ENCODE results near the gene FSD1. TPM values are rescaled to one million over a fixed set of nuclear protein-coding genes. Genes with fewer than 3 reads are reported as not detected.

Gene FSD1
- total and polyA plus RNA-seq, 9 of the 15 experiments (the other 6 are each of a cell fraction or from before 2014, with no cell fraction given), result 0.11 to 1.9 (median 0.94) TPM; not detected in 1

- in situ Hi-C loops (cut with MboI) (loop anchor here (10.0 kb wide), 1 partner anchor 73 kb away; the partner anchor contains the start of gene SHD), intact Hi-C loops (cut with micrococcal nuclease) (no loop called here)
- DNase-seq (ENCODE audit: extremely low read depth in 1 of 4, low spot score in 3 of 4), result no peak
- Histone ChIP-seq H3K4me1 (replicated peaks in 1 of 2; ENCODE audit: control insufficient read depth in 2 of 2, insufficient read depth in 2 of 2, low read length in 2 of 2) (peaks cover 4 to 28% of the 10 kb centered on the region in 2 experiments; a peak in 4 of 5 replicates), H2AFZ (ENCODE audit: low read depth, low read length) (no peak overlapping the region), H3K27ac (ENCODE audit: extremely low read depth, low read depth, low read length) (no peak overlapping the region), H3K9ac (ENCODE audit: insufficient read depth in 1 of 2, low read depth in 2 of 2, low read length in 2 of 2) (no peak overlapping the region), H3K9me1 (ENCODE audit: control insufficient read depth, insufficient read depth, low read length) (no peaks in the 10 kb centered on the region), H3K9me3 (replicated peaks; ENCODE audit: control insufficient read depth, insufficient read depth, low read depth, low read length) (no peaks in the 10 kb centered on the region), H3K79me2 (ENCODE audit: control insufficient read depth, insufficient read depth, low read length) (peaks cover 7% of the 10 kb centered on the region), H3K4me3 (no peak overlapping the region), H3K36me3 (ENCODE audit: control insufficient read depth, insufficient read depth, low read length) (peaks cover 15% of the 10 kb centered on the region; the same call in 2 of the 3 replicates), H4K20me1 (replicated peaks; ENCODE audit: control insufficient read depth, insufficient read depth, low read length) (no peaks in the 10 kb centered on the region), H3K27me3 (ENCODE audit: control insufficient read depth in 2 of 2, insufficient read depth in 2 of 2, low read length in 2 of 2) (no peaks in the 10 kb centered on the region), H3K4me2 (ENCODE audit: insufficient read depth, low read length) (no peak overlapping the region)
- no TSS peak for BruUV-seq (replicated peaks)
- peak; percentile 11 for FAIRE-seq
- ChIA-PET CTCF (ENCODE audit: low intra/inter-chr PET ratio) (no interaction called here), POLR2A (interaction anchor here (0.7 to 0.9 kb wide), 2 partner anchors 14 to 22 kb away, joined by 3 to 6 read pairs; no protein-coding TSS in a partner anchor)
- 80% methylated on average over 6 of the region's 6 CpGs for WGBS (ENCODE audit: insufficient coverage, low coverage, missing lambda C conversion rate)
- ATAC-seq, result no peak
- no peak for TF ChIP-seq CREB5 (CRISPR knock-in tag; IDR thresholded peaks at IDR 0.05)
- TF ChIP-seq ZNF75A (CRISPR knock-in tag; IDR thresholded peaks at IDR 0.05), result no peak
- no peak for TF ChIP-seq ZFP1 (CRISPR knock-in tag; IDR thresholded peaks at IDR 0.05)
- no peak for TF ChIP-seq STAG1 (CRISPR knock-in tag; IDR thresholded peaks at IDR 0.05; ENCODE audit: borderline replicate concordance)
- TF ChIP-seq RCOR1 (IDR thresholded peaks at IDR 0.05; ENCODE audit: borderline replicate concordance in 1 of 2, low read depth in 2 of 2, low read length in 2 of 2), result no peak
- TF ChIP-seq ZNF436 (CRISPR knock-in tag; IDR thresholded peaks at IDR 0.05), result no peak
- TF ChIP-seq ZNF609 (CRISPR knock-in tag; IDR thresholded peaks at IDR 0.05; ENCODE audit: borderline replicate concordance), result no peak
- no peak for TF ChIP-seq ILF3 (IDR thresholded peaks at IDR 0.05; ENCODE audit: borderline replicate concordance)
- no peak for TF ChIP-seq ZBTB8A (IDR thresholded peaks at IDR 0.05; ENCODE audit: partially characterized antibody)
Measured at GRCh38 chr19:4347521-4347920, 43.1 kb downstream of the FSD1 start.
